WTC11 (cell line): Measurements from ENCODE around the gene SLBP. TPM values are rescaled to one million over a fixed set of nuclear protein-coding genes. Genes with fewer than 3 reads are reported as not detected.

Source experiments
- ATAC-seq: fragments of 200-7000 bp; cut with Tn5 transposase; 2 replicates; pipeline ENCODE4 v1.10.0; 2021; ENCODE audit warnings: mild to moderate bottlenecking, moderate library complexity
- CTCF ChIA-PET: fragments of 300-600 bp; sonication (Branson Sonifier 250); formaldehyde crosslinking; loops from one replicate; lab custom pipeline; 2021; ENCODE audit warnings: antibody characterized with exemption; lab: Charles Lee
- POLR2A ChIA-PET: fragments of 350-600 bp; sonication (Branson Sonifier 250); formaldehyde crosslinking; loops from one replicate; lab custom pipeline; 2021; ENCODE audit warnings: antibody characterized with exemption; lab: Charles Lee
- DNase-seq: peaks from one replicate; pipeline ENCODE4 v3.0.0; 2021; ENCODE audit warnings: low spot score
- H3K27ac Mint-ChIP-seq: 2 replicates; pipeline ENCODE4 v1.8.0; 2021; ENCODE audit warnings: mixed read lengths
- H3K27me3 Mint-ChIP-seq: 2 replicates; pipeline ENCODE4 v1.8.0; 2021; ENCODE audit warnings: low read depth, mild to moderate bottlenecking, moderate library complexity, mixed read lengths
- H3K36me3 Mint-ChIP-seq: 2 replicates; pipeline ENCODE4 v1.8.0; 2021; ENCODE audit warnings: mixed read lengths
- H3K4me1 Mint-ChIP-seq: 2 replicates; pipeline ENCODE4 v1.8.0; 2022; ENCODE audit warnings: mixed read lengths
- H3K4me3 Mint-ChIP-seq: 2 replicates; pipeline ENCODE4 v1.8.0; 2021; ENCODE audit warnings: mild to moderate bottlenecking, moderate library complexity, mixed read lengths
- H3K9me3 Mint-ChIP-seq: 2 replicates; pipeline ENCODE4 v1.8.0; 2021; ENCODE audit warnings: mixed read lengths
- CREB1 ChIP-seq: sonication (generic); formaldehyde crosslinking; IDR thresholded peaks from 2 replicates; pipeline ENCODE4 v1.8.0; 2023; ENCODE audit warnings: mild to moderate bottlenecking, missing genetic modification reagents
- ELF4 ChIP-seq: sonication (generic); formaldehyde crosslinking; IDR thresholded peaks from 2 replicates; pipeline ENCODE4 v1.8.1; 2022; ENCODE audit warnings: low read depth, mild to moderate bottlenecking, moderate library complexity, missing genetic modification reagents
- ETV6 ChIP-seq: sonication (generic); formaldehyde crosslinking; IDR thresholded peaks from 2 replicates; pipeline ENCODE4 v1.8.1; 2022; ENCODE audit warnings: mild to moderate bottlenecking, missing genetic modification reagents
- HMGA2 ChIP-seq: fragments of 250-450 bp; sonication (Bioruptor Pico); IDR thresholded peaks from 2 replicates; pipeline ENCODE4 v1.4.0; 2021; ENCODE audit warnings: mild to moderate bottlenecking, moderate library complexity
- IRF2 ChIP-seq: sonication (generic); formaldehyde crosslinking; IDR thresholded peaks from 2 replicates; pipeline ENCODE4 v1.8.0; 2022; ENCODE audit warnings: low read depth, missing genetic modification reagents, borderline replicate concordance
- NFATC4 ChIP-seq: fragments of 250-450 bp; sonication (Bioruptor Pico); IDR thresholded peaks from 2 replicates; pipeline ENCODE4 v1.9.0; 2021; ENCODE audit warnings: mild to moderate bottlenecking
- NFYB ChIP-seq: sonication (generic); formaldehyde crosslinking; conservative IDR thresholded peaks from 2 replicates; pipeline ENCODE4 v1.8.0; 2022; ENCODE audit warnings: low read depth, missing genetic modification reagents
- RELA ChIP-seq: sonication (generic); formaldehyde crosslinking; IDR thresholded peaks from 2 replicates; pipeline ENCODE4 v1.8.1; 2022; ENCODE audit warnings: missing genetic modification reagents, mild to moderate bottlenecking, borderline replicate concordance
- SOX15 ChIP-seq: fragments of 250-450 bp; sonication (Bioruptor Pico); IDR thresholded peaks from 2 replicates; pipeline ENCODE4 v1.9.0; 2021; ENCODE audit warnings: mild to moderate bottlenecking
- ZNF121 ChIP-seq: sonication (generic); formaldehyde crosslinking; IDR thresholded peaks from 2 replicates; pipeline ENCODE4 v1.8.0; 2023; ENCODE audit warnings: missing genetic modification reagents
- ZNF263 ChIP-seq: sonication (generic); formaldehyde crosslinking; IDR thresholded peaks from 2 replicates; pipeline ENCODE4 v1.8.1; 2022; ENCODE audit warnings: low read depth, mild to moderate bottlenecking, moderate library complexity, missing genetic modification reagents
- ZNF671 ChIP-seq: fragments of 250-450 bp; sonication (Bioruptor Pico); IDR thresholded peaks from 2 replicates; pipeline ENCODE4 v1.8.0; 2021; ENCODE audit warnings: mild to moderate bottlenecking
- total RNA-seq: library from RNA; stranded (reverse); gene quantifications from 3 replicates; pipeline ENCODE4 v1.2.3, GENCODE V29; 2021
- TF ChIP-seq, protein P1 (sequence below): sonication (generic); formaldehyde crosslinking; IDR thresholded peaks from 2 replicates; pipeline ENCODE4 v1.8.1; 2022; ENCODE audit warnings: mild to moderate bottlenecking, moderate library complexity, missing genetic modification reagents
- TF ChIP-seq, protein P2 (sequence below): sonication (generic); formaldehyde crosslinking; IDR thresholded peaks from 2 replicates; pipeline ENCODE4 v1.8.1; 2022; ENCODE audit warnings: low read depth, missing genetic modification reagents, borderline replicate concordance
- TF ChIP-seq, protein P3 (sequence below): sonication (generic); formaldehyde crosslinking; IDR thresholded peaks from 2 replicates; pipeline ENCODE4 v1.8.0; 2023; ENCODE audit warnings: missing genetic modification reagents
- TF ChIP-seq, protein P4 (sequence below): sonication (generic); formaldehyde crosslinking; IDR thresholded peaks from 2 replicates; pipeline ENCODE4 v1.8.1; 2023; ENCODE audit warnings: mild to moderate bottlenecking, missing genetic modification reagents, moderate library complexity
- TF ChIP-seq, protein P5 (sequence below): fragments of 250-450 bp; sonication (Bioruptor Pico); IDR thresholded peaks from 2 replicates; pipeline ENCODE4 v2.1.2; 2022; ENCODE audit warnings: mild to moderate bottlenecking, moderate library complexity
- TF ChIP-seq, protein P6 (sequence below): fragments of 200-600 bp; IDR thresholded peaks from 2 replicates; pipeline ENCODE4 v1.8.0; 2022; ENCODE audit warnings: antibody characterized with exemption
- TF ChIP-seq, protein P7 (sequence below): sonication (generic); formaldehyde crosslinking; IDR thresholded peaks from 2 replicates; pipeline ENCODE4 v1.8.0; 2023; ENCODE audit warnings: mild to moderate bottlenecking, missing genetic modification reagents
- TF ChIP-seq, protein P8 (sequence below): sonication (generic); formaldehyde crosslinking; IDR thresholded peaks from 2 replicates; pipeline ENCODE4 v1.8.0; 2023; ENCODE audit warnings: missing genetic modification reagents, mild to moderate bottlenecking, borderline replicate concordance

SLBP gene
- total RNA-seq, 1 experiment from 2014 or later, result 40.2 TPM

DNA sequence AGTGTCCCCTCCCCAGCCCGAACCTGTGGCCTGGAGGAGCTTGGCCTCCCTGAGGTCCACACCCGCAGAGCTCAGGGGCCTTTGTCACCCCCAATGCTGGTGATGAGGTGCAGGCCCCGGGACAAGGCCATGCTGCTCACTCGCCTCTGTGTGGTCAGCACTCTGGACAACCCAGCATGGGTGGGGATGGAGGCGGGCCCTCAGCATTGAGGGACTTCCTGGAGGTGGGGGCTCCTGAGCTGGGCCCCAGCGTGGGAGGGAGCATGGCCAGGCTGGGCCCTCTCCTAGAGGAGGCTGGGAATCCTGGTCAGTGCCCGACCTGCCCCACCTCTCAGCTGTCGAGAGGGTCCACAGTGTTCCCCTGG lies 39.8 kb upstream of the SLBP start:
- no peaks in the 10 kb centered on the region for H3K4me1 Mint-ChIP-seq
- ATAC-seq (no peak), DNase-seq (no peak)
- H3K27me3 Mint-ChIP-seq, result peaks cover 2% of the 10 kb centered on the region; the same call in 1 of the 2 replicates
- H3K36me3 Mint-ChIP-seq, result no peaks in the 10 kb centered on the region
- POLR2A ChIA-PET, result interaction anchor here (0.9 to 1.3 kb wide), 3 partner anchors 10 to 42 kb away, joined by 3 to 4 read pairs (median 3); no protein-coding TSS in a partner anchor
- H3K27ac Mint-ChIP-seq, result no peak overlapping the region
- TF ChIP-seq NFATC4 (CRISPR knock-in tag) (no peak), ZNF263 (CRISPR knock-in tag) (no peak), IRF2 (CRISPR knock-in tag) (no peak), RELA (CRISPR knock-in tag) (no peak), ZNF671 (CRISPR knock-in tag) (no peak), HMGA2 (CRISPR knock-in tag) (no peak), ZNF121 (no peak), ETV6 (CRISPR knock-in tag) (no peak), ELF4 (CRISPR knock-in tag) (no peak), CREB1 (CRISPR knock-in tag) (no peak), SOX15 (no peak), NFYB (no peak)
- TF ChIP-seq, protein P1, sequence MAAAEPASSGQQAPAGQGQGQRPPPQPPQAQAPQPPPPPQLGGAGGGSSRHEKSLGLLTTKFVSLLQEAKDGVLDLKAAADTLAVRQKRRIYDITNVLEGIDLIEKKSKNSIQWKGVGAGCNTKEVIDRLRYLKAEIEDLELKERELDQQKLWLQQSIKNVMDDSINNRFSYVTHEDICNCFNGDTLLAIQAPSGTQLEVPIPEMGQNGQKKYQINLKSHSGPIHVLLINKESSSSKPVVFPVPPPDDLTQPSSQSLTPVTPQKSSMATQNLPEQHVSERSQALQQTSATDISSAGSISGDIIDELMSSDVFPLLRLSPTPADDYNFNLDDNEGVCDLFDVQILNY, result no peak
- TF ChIP-seq, protein P2, sequence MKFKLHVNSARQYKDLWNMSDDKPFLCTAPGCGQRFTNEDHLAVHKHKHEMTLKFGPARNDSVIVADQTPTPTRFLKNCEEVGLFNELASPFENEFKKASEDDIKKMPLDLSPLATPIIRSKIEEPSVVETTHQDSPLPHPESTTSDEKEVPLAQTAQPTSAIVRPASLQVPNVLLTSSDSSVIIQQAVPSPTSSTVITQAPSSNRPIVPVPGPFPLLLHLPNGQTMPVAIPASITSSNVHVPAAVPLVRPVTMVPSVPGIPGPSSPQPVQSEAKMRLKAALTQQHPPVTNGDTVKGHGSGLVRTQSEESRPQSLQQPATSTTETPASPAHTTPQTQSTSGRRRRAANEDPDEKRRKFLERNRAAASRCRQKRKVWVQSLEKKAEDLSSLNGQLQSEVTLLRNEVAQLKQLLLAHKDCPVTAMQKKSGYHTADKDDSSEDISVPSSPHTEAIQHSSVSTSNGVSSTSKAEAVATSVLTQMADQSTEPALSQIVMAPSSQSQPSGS (CRISPR knock-in tag), result no peak
- TF ChIP-seq, protein P3, sequence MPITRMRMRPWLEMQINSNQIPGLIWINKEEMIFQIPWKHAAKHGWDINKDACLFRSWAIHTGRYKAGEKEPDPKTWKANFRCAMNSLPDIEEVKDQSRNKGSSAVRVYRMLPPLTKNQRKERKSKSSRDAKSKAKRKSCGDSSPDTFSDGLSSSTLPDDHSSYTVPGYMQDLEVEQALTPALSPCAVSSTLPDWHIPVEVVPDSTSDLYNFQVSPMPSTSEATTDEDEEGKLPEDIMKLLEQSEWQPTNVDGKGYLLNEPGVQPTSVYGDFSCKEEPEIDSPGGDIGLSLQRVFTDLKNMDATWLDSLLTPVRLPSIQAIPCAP (CRISPR knock-in tag), result no peak
- TF ChIP-seq, protein P4, sequence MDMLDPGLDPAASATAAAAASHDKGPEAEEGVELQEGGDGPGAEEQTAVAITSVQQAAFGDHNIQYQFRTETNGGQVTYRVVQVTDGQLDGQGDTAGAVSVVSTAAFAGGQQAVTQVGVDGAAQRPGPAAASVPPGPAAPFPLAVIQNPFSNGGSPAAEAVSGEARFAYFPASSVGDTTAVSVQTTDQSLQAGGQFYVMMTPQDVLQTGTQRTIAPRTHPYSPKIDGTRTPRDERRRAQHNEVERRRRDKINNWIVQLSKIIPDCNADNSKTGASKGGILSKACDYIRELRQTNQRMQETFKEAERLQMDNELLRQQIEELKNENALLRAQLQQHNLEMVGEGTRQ (CRISPR knock-in tag), result no peak
- TF ChIP-seq, protein P5, sequence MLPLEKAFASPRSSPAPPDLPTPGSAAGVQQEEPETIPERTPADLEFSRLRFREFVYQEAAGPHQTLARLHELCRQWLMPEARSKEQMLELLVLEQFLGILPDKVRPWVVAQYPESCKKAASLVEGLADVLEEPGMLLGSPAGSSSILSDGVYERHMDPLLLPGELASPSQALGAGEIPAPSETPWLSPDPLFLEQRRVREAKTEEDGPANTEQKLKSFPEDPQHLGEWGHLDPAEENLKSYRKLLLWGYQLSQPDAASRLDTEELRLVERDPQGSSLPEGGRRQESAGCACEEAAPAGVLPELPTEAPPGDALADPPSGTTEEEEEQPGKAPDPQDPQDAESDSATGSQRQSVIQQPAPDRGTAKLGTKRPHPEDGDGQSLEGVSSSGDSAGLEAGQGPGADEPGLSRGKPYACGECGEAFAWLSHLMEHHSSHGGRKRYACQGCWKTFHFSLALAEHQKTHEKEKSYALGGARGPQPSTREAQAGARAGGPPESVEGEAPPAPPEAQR (CRISPR knock-in tag), result no peak
- TF ChIP-seq, protein P6, sequence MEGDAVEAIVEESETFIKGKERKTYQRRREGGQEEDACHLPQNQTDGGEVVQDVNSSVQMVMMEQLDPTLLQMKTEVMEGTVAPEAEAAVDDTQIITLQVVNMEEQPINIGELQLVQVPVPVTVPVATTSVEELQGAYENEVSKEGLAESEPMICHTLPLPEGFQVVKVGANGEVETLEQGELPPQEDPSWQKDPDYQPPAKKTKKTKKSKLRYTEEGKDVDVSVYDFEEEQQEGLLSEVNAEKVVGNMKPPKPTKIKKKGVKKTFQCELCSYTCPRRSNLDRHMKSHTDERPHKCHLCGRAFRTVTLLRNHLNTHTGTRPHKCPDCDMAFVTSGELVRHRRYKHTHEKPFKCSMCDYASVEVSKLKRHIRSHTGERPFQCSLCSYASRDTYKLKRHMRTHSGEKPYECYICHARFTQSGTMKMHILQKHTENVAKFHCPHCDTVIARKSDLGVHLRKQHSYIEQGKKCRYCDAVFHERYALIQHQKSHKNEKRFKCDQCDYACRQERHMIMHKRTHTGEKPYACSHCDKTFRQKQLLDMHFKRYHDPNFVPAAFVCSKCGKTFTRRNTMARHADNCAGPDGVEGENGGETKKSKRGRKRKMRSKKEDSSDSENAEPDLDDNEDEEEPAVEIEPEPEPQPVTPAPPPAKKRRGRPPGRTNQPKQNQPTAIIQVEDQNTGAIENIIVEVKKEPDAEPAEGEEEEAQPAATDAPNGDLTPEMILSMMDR, result no peak
- TF ChIP-seq, protein P7, sequence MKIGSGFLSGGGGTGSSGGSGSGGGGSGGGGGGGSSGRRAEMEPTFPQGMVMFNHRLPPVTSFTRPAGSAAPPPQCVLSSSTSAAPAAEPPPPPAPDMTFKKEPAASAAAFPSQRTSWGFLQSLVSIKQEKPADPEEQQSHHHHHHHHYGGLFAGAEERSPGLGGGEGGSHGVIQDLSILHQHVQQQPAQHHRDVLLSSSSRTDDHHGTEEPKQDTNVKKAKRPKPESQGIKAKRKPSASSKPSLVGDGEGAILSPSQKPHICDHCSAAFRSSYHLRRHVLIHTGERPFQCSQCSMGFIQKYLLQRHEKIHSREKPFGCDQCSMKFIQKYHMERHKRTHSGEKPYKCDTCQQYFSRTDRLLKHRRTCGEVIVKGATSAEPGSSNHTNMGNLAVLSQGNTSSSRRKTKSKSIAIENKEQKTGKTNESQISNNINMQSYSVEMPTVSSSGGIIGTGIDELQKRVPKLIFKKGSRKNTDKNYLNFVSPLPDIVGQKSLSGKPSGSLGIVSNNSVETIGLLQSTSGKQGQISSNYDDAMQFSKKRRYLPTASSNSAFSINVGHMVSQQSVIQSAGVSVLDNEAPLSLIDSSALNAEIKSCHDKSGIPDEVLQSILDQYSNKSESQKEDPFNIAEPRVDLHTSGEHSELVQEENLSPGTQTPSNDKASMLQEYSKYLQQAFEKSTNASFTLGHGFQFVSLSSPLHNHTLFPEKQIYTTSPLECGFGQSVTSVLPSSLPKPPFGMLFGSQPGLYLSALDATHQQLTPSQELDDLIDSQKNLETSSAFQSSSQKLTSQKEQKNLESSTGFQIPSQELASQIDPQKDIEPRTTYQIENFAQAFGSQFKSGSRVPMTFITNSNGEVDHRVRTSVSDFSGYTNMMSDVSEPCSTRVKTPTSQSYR (CRISPR knock-in tag), result no peak
- TF ChIP-seq, protein P8, sequence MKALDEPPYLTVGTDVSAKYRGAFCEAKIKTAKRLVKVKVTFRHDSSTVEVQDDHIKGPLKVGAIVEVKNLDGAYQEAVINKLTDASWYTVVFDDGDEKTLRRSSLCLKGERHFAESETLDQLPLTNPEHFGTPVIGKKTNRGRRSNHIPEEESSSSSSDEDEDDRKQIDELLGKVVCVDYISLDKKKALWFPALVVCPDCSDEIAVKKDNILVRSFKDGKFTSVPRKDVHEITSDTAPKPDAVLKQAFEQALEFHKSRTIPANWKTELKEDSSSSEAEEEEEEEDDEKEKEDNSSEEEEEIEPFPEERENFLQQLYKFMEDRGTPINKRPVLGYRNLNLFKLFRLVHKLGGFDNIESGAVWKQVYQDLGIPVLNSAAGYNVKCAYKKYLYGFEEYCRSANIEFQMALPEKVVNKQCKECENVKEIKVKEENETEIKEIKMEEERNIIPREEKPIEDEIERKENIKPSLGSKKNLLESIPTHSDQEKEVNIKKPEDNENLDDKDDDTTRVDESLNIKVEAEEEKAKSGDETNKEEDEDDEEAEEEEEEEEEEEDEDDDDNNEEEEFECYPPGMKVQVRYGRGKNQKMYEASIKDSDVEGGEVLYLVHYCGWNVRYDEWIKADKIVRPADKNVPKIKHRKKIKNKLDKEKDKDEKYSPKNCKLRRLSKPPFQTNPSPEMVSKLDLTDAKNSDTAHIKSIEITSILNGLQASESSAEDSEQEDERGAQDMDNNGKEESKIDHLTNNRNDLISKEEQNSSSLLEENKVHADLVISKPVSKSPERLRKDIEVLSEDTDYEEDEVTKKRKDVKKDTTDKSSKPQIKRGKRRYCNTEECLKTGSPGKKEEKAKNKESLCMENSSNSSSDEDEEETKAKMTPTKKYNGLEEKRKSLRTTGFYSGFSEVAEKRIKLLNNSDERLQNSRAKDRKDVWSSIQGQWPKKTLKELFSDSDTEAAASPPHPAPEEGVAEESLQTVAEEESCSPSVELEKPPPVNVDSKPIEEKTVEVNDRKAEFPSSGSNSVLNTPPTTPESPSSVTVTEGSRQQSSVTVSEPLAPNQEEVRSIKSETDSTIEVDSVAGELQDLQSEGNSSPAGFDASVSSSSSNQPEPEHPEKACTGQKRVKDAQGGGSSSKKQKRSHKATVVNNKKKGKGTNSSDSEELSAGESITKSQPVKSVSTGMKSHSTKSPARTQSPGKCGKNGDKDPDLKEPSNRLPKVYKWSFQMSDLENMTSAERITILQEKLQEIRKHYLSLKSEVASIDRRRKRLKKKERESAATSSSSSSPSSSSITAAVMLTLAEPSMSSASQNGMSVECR (CRISPR knock-in tag), result no peak
- H3K9me3 Mint-ChIP-seq, result no peaks in the 10 kb centered on the region
- CTCF ChIA-PET, result interaction anchor here (0.7 to 2.7 kb wide), 10 partner anchors 14 to 159 kb away, joined by 3 to 30 read pairs (median 7); partner anchors contain the start of gene FGFR3
- no peak overlapping the region for H3K4me3 Mint-ChIP-seq
